ENCODE data around the gene OGDHL.
"Not testable (repeated sequence)": the region's sequence is repeated elsewhere in the genome, so short reads cannot be mapped to it uniquely, and the experiment has no call there.

The OGDHL gene

GRCh38 chr10:49754951-49755350 is 7.2 kb downstream of the OGDHL start:
- DNase-seq, result not testable (repeated sequence)

- DNase-seq, result no peak
Measured at GRCh38 chr10:49752584-49752983, 9.5 kb downstream of the OGDHL start.

GRCh38 chr10:49751636-49752510 is 10.2 kb downstream of the OGDHL start:
- no peak for DNase-seq

- DNase-seq, result no peak
Measured at GRCh38 chr10:49751216-49751615, 10.9 kb downstream of the OGDHL start.

GRCh38 chr10:49750546-49750945 is 11.6 kb downstream of the OGDHL start:
- DNase-seq, result no peak

GRCh38 chr10:49749556-49750491 is 12.3 kb downstream of the OGDHL start:
- DNase-seq, result no peak

- no peak for DNase-seq
Measured at GRCh38 chr10:49749144-49749543, 13.0 kb downstream of the OGDHL start.

- DNase-seq, result no peak
Measured at GRCh38 chr10:49748006-49748405, 14.1 kb downstream of the OGDHL start.

GRCh38 chr10:49747303-49747646 is 14.8 kb downstream of the OGDHL start:
- DNase-seq, result no peak

- DNase-seq, result no peak
Measured at GRCh38 chr10:49746626-49747302, 15.4 kb downstream of the OGDHL start.

GRCh38 chr10:49745756-49746155 is 16.4 kb downstream of the OGDHL start:
- no peak for DNase-seq

GRCh38 chr10:49744924-49745605 is 17.1 kb downstream of the OGDHL start:
- DNase-seq, result no peak

GRCh38 chr10:49744091-49744685 is 17.9 kb downstream of the OGDHL start:
- DNase-seq, result no peak

GRCh38 chr10:49743464-49744075 is 18.6 kb downstream of the OGDHL start:
- DNase-seq, result no peak

- DNase-seq, result no peak
Measured at GRCh38 chr10:49742683-49743463, 19.2 kb downstream of the OGDHL start.

- DNase-seq, result no peak
Measured at GRCh38 chr10:49741108-49741995, 20.8 kb downstream of the OGDHL start.

GRCh38 chr10:49740346-49741107 is 21.6 kb downstream of the OGDHL start:
- no peak for DNase-seq

- DNase-seq, result no peak
Measured at GRCh38 chr10:49739426-49739825, 22.7 kb downstream of the OGDHL start.
